ENCODE data around the gene TBL1XR1. TPM values are rescaled to one million over a fixed set of nuclear protein-coding genes. Genes with fewer than 3 reads are reported as not detected.

TBL1XR1 gene
- total RNA-seq, 1 experiment from 2014 or later, result 186 TPM

DNA sequence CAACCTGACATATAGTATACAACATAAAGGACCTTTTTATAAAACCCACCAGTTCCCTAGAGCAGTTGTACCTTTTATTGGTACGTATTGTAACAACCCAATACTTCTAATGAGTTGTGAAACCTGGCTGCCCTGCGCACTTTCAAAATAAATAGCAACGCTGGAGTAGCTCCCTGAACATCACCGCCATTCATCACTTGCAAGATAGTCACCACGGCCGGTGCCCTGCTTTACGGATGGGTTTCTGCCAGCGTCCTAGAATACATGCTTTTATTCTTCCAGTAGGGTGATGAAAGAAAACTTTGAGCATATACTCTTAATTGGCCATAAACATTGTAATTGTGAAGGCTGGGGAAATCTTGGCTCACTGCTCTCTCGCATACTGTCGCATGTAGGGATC is 220.7 kb downstream of the TBL1XR1 start:
- no peaks in the 10 kb centered on the region for H3K36me3 ChIP-seq (ENCODE audit: insufficient read depth, low read length, poor library complexity, severe bottlenecking)
- no peaks in the 10 kb centered on the region for H3K9me3 ChIP-seq (ENCODE audit: low read depth, low read length, poor library complexity, severe bottlenecking)
- no peak for DNase-seq (ENCODE audit: low spot score)
- TF ChIP-seq, protein P1, sequence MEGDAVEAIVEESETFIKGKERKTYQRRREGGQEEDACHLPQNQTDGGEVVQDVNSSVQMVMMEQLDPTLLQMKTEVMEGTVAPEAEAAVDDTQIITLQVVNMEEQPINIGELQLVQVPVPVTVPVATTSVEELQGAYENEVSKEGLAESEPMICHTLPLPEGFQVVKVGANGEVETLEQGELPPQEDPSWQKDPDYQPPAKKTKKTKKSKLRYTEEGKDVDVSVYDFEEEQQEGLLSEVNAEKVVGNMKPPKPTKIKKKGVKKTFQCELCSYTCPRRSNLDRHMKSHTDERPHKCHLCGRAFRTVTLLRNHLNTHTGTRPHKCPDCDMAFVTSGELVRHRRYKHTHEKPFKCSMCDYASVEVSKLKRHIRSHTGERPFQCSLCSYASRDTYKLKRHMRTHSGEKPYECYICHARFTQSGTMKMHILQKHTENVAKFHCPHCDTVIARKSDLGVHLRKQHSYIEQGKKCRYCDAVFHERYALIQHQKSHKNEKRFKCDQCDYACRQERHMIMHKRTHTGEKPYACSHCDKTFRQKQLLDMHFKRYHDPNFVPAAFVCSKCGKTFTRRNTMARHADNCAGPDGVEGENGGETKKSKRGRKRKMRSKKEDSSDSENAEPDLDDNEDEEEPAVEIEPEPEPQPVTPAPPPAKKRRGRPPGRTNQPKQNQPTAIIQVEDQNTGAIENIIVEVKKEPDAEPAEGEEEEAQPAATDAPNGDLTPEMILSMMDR (conservative IDR thresholded peaks at IDR 0.05; ENCODE audit: low read depth, low read length), result no peak
- no peak for TF ChIP-seq EZH2 (IDR thresholded peaks at IDR 0.05; ENCODE audit: borderline replicate concordance, low read depth, low read length, poor library complexity, severe bottlenecking)
- no TSS peak for BruUV-seq (replicated peaks)
- no peaks in the 10 kb centered on the region for H3K27me3 ChIP-seq (replicated peaks; ENCODE audit: insufficient read depth, low read depth, low read length, poor library complexity)
- intact Hi-C loops (cut with micrococcal nuclease; ENCODE audit: unreplicated experiment), result no loop called here
- no peak overlapping the region for H3K27ac ChIP-seq (ENCODE audit: low read depth, low read length, poor library complexity, severe bottlenecking)
- no peaks in the 10 kb centered on the region for H3K4me1 ChIP-seq (ENCODE audit: insufficient read depth, low read length, poor library complexity, severe bottlenecking)
- CTCF ChIA-PET, result no interaction called here
- POLR2A ChIA-PET (ENCODE audit: low non-redundant PET), result no interaction called here
- H3K4me3 ChIP-seq (ENCODE audit: low read depth, low read length, poor library complexity, severe bottlenecking), result no peak overlapping the region

GRCh38 chr3:176974279-176974678 is 223.0 kb downstream of the TBL1XR1 start:
- Histone ChIP-seq H3K4me3 (ENCODE audit: low read depth, low read length, poor library complexity, severe bottlenecking) (no peak overlapping the region), H3K9me3 (ENCODE audit: low read depth, low read length, poor library complexity, severe bottlenecking) (no peaks in the 10 kb centered on the region), H3K27ac (ENCODE audit: low read depth, low read length, poor library complexity, severe bottlenecking) (no peak overlapping the region), H3K36me3 (ENCODE audit: insufficient read depth, low read length, poor library complexity, severe bottlenecking) (no peaks in the 10 kb centered on the region), H3K4me1 (ENCODE audit: insufficient read depth, low read length, poor library complexity, severe bottlenecking) (peaks cover 8% of the 10 kb centered on the region), H3K27me3 (replicated peaks; ENCODE audit: insufficient read depth, low read depth, low read length, poor library complexity) (no peaks in the 10 kb centered on the region)
- ChIA-PET POLR2A (ENCODE audit: low non-redundant PET) (no interaction called here), CTCF (no interaction called here)
- intact Hi-C loops (cut with micrococcal nuclease; ENCODE audit: unreplicated experiment), result no loop called here
- DNase-seq (ENCODE audit: low spot score), result no peak
- no peak for TF ChIP-seq EZH2 (IDR thresholded peaks at IDR 0.05; ENCODE audit: borderline replicate concordance, low read depth, low read length, poor library complexity, severe bottlenecking)
- TF ChIP-seq, protein P1 (conservative IDR thresholded peaks at IDR 0.05; ENCODE audit: low read depth, low read length), result no peak
- BruUV-seq (replicated peaks), result no TSS peak

DNA sequence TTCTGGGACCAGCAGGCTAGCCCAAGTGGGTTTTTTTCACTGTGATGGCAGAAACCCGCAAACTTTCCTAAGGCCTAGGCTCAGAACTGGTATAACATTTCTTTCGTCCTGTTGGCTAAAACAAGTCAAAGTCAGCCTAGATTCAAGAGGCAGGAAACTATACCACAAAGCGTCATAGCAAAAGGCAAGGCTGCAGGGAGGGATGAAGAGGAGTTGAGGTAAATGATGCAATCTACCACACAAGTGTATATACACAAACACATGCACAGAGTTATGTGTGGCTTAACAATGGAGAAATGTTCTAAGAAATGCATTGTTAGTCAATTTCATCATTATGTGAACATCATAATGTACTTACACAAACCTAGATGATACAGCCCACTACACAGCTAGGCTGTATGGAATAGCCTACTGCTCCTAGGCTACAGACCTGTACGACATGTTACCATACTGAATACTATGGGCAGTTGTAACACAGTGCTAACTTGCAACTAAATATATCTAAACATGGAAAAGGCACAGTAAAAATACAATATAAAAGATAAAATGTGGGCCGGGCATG is 225.6 kb downstream of the TBL1XR1 start:
- no peak overlapping the region for H3K4me3 ChIP-seq (ENCODE audit: low read depth, low read length, poor library complexity, severe bottlenecking)
- no peaks in the 10 kb centered on the region for H3K9me3 ChIP-seq (ENCODE audit: low read depth, low read length, poor library complexity, severe bottlenecking)
- BruUV-seq (replicated peaks), result no TSS peak
- peaks cover 30% of the 10 kb centered on the region for H3K4me1 ChIP-seq (ENCODE audit: insufficient read depth, low read length, poor library complexity, severe bottlenecking)
- no peaks in the 10 kb centered on the region for H3K27me3 ChIP-seq (replicated peaks; ENCODE audit: insufficient read depth, low read depth, low read length, poor library complexity)
- H3K27ac ChIP-seq (ENCODE audit: low read depth, low read length, poor library complexity, severe bottlenecking), result no peak overlapping the region
- no peaks in the 10 kb centered on the region for H3K36me3 ChIP-seq (ENCODE audit: insufficient read depth, low read length, poor library complexity, severe bottlenecking)
- intact Hi-C loops (cut with micrococcal nuclease; ENCODE audit: unreplicated experiment), result no loop called here
- no peak for TF ChIP-seq EZH2 (IDR thresholded peaks at IDR 0.05; ENCODE audit: borderline replicate concordance, low read depth, low read length, poor library complexity, severe bottlenecking)
- TF ChIP-seq, protein P1 (conservative IDR thresholded peaks at IDR 0.05; ENCODE audit: low read depth, low read length), result no peak
- ChIA-PET CTCF (no interaction called here), POLR2A (ENCODE audit: low non-redundant PET) (interaction anchor here (0.6 kb wide), 1 partner anchor 54 kb away, joined by 3 read pairs; no protein-coding TSS in a partner anchor)
- DNase-seq (ENCODE audit: low spot score), result no peak
